ENCODE data around the gene AVL9. TPM values are rescaled to one million over a fixed set of nuclear protein-coding genes. Genes with fewer than 3 reads are reported as not detected.

AVL9 gene
- total RNA-seq, 4 donors from 2014 or later = 44.5 to 82.5 (median 52.5) TPM

DNA sequence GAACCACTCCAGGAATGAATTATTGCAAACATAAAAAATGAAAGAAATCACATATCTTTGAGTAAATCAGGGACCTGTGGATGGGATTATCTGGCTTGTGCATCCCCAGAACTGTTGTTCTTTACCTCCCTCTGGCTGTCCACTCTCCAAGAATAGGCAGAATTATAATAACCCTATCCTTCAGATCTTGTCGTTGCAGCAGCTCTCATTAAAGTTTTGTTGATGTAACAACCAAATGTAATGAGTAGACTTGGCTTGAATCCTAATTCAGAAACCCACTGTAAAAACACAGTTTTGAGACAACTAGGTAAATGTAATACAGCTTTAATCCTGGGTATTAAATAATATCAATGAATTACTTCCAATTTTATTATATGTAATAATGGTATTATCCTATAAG is 21.3 kb upstream of the AVL9 start:
- no peaks in the 10 kb centered on the region for H3K27me3 ChIP-seq
- H3K36me3 ChIP-seq = no peaks in the 10 kb centered on the region
- no peak for TF ChIP-seq POLR2A (IDR thresholded peaks at IDR 0.05)
- no peak overlapping the region for H3K4me3 ChIP-seq
- no peaks in the 10 kb centered on the region for H3K9me3 ChIP-seq
- H3K27ac ChIP-seq = no peak overlapping the region
- H3K4me1 ChIP-seq = no peaks in the 10 kb centered on the region
- DNase-seq = no peak

- H3K27ac ChIP-seq = no peak overlapping the region
- no peaks in the 10 kb centered on the region for H3K36me3 ChIP-seq
- no peak for TF ChIP-seq POLR2A (IDR thresholded peaks at IDR 0.05)
- no peak for TF ChIP-seq CTCF (IDR thresholded peaks at IDR 0.05)
- H3K4me1 ChIP-seq = no peaks in the 10 kb centered on the region
- DNase-seq = no peak
- H3K4me3 ChIP-seq = no peak overlapping the region
- H3K9me3 ChIP-seq = no peaks in the 10 kb centered on the region
- H3K27me3 ChIP-seq = no peaks in the 10 kb centered on the region
Observed at GRCh38 chr7:32476816-32477648, 18.3 kb upstream of the AVL9 start.

- DNase-seq = no peak
- Histone ChIP-seq H3K36me3 (no peaks in the 10 kb centered on the region), H3K4me1 (no peaks in the 10 kb centered on the region), H3K4me3 (no peak overlapping the region), H3K27ac (no peak overlapping the region), H3K27me3 (no peaks in the 10 kb centered on the region), H3K9me3 (no peaks in the 10 kb centered on the region)
- TF ChIP-seq CTCF (IDR thresholded peaks at IDR 0.05) (no peak), POLR2A (IDR thresholded peaks at IDR 0.05) (no peak)
Observed at GRCh38 chr7:32477649-32477980, 17.7 kb upstream of the AVL9 start.

DNA sequence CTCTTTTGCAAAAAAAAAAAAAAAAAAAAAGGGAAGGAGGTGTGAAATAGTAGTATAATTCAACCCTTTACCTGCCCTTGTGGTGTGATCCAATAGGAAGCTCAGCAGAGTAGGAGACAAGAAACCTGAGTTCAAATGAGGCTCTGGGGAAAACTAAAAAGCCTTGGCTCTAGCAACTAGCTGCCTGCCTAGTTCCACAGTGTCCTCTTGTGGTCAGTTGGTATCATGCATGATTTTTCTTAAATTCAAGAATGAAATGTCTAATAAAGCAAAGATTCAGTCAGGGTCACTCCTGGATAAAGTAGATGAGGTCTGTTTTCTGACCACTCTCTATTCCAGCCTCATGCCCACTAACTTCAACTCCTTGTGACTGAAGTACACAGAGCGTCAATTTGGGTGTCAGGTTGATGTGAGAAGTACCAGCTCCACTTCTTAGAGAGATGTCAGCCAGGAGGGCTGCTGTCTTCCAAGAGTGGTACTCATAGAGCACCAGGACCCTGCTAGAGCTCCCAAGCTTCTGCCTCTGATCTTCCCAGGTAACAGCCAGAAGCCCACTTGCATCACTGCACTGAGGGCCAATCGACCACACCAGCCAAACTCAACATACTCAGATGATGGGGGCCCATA is 15.6 kb upstream of the AVL9 start:
- TF ChIP-seq CTCF (IDR thresholded peaks at IDR 0.05) (peak in 4 of 6 experiments; percentile 60 to 78 (median 70)), POLR2A (IDR thresholded peaks at IDR 0.05) (no peak)
- Histone ChIP-seq H3K4me3 (no peak overlapping the region), H3K9me3 (no peaks in the 10 kb centered on the region), H3K27me3 (no peaks in the 10 kb centered on the region), H3K27ac (no peak overlapping the region), H3K36me3 (no peaks in the 10 kb centered on the region), H3K4me1 (no peaks in the 10 kb centered on the region)
- DNase-seq = no peak

DNA sequence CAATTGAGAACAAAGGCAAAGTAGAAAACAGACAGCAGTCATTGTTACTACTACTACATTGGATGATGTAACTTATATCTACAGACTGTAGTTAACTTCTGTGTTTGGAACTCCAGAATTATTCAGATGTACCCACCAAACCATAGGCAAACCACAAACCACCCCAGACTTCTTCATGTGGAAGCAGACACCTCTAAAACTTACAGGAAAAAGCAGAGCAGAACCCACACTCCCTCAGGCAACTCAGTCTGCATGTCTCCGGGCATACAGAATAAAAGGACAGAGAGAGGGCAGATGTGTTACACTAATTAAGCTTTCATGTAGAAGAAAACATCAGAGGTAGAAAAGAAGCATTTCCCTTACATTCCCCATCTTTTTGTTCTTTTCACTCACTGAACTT is 14.1 kb upstream of the AVL9 start:
- Histone ChIP-seq H3K27me3 (no peaks in the 10 kb centered on the region), H3K27ac (no peak overlapping the region), H3K36me3 (peaks cover 0 to 5% (median 0%) of the 10 kb centered on the region in 3 donors), H3K4me3 (no peak overlapping the region), H3K4me1 (no peaks in the 10 kb centered on the region), H3K9me3 (no peaks in the 10 kb centered on the region)
- no peak for TF ChIP-seq CTCF (IDR thresholded peaks at IDR 0.05)
- no peak for TF ChIP-seq POLR2A (IDR thresholded peaks at IDR 0.05)
- no peak for DNase-seq

GRCh38 chr7:32481921-32482320 is 13.4 kb upstream of the AVL9 start:
- TF ChIP-seq CTCF (IDR thresholded peaks at IDR 0.05) (no peak), POLR2A (IDR thresholded peaks at IDR 0.05) (no peak)
- no peak overlapping the region for H3K27ac ChIP-seq
- DNase-seq = no peak

More at GRCh38 chr7:32481921-32482320, 13.4 kb upstream of the AVL9 start:
- no peaks in the 10 kb centered on the region for H3K4me1 ChIP-seq
- no peak overlapping the region for H3K4me3 ChIP-seq
- H3K27me3 ChIP-seq = no peaks in the 10 kb centered on the region
- H3K9me3 ChIP-seq = no peaks in the 10 kb centered on the region
- peaks cover 0 to 11% (median 0%) of the 10 kb centered on the region in 3 donors for H3K36me3 ChIP-seq

All from Peyer's patch (tissue), 4 donors.